ENCODE data around the gene CCDC150. TPM values are rescaled to one million over a fixed set of nuclear protein-coding genes. Genes with fewer than 3 reads are reported as not detected.
A peak's percentile ranks its signal among the peaks of the same experiment; 100 is the strongest.

The CCDC150 gene
- total RNA-seq, 1 experiment from 2014 or later, result 29.2 TPM

DNA sequence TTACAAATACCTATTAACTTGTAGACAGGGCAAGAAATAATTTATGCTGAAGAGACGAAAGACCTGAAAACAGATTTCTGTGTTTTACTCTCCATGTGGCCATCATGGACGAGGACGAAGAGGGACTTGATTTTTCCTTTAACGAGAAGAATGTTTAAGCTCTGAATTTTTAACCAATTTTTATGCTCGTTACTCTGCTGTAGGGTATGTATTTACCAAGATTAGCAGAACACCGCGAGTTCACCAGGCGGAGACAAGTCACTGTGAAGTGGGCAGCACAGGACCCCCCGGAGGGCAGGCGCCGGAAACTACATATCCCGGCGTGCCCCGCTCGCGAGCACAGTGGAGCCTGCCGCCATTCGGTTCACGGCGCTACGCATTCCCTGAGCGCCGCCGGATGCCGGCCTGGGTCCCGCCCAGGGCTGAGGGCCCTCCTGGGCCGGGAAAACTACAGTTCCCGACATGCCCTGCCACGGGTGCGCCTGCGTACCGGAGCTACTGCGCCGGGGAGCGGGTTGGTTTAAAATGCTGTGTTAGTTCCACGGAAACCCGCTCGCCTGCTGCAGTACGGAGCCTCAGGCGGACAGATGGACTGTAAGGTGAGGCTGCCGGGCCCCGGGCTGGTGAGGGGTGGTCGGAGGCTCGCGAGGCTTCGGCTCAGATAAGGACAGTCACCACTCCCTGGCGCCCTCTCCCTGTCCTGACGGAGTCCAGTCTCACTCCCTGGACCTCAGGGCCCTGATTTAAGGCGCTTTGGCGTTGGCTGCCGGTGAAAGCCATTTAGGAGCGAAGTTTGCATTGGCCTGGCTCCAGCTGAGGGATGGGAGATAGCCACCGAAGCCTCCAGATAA, at the start of gene CCDC150 (continued):
- TF ChIP-seq SIN3A (IDR thresholded peaks at IDR 0.05; ENCODE audit: low read depth), result peak; percentile 93
- TF ChIP-seq EGR1 (IDR thresholded peaks at IDR 0.05; ENCODE audit: low read depth), result 0 out of 2 replicates have a peak, but pooled peaks have one; percentile 16
- peak; percentile 88 for TF ChIP-seq POLR2AphosphoS5 (IDR thresholded peaks at IDR 0.05; ENCODE audit: low read depth, low read length)
- TF ChIP-seq ZFX (IDR thresholded peaks at IDR 0.05), result peak; percentile 41; the same call in 1 of the 2 replicates

DNA sequence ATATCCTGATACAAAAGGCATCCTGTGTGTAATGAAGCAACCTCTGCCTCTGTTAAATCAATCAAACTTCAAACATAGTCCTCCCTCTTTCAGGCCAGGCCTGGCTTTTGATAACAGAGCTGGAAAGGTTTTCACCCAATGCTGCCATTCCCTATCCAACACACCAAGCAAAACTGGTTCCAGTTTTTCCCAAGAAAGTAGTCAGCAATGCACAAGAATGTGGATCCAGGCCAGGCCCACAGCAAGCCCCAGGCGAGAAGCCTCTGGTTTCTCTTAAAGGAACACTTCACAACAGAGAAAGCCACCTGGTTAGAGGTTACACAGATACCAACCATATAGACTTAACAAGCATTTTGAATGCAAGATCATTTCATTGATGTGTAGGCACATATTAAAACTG, 49.2 kb upstream of the CCDC150 start:
- no peaks in the 10 kb centered on the region for H3K36me3 ChIP-seq (ENCODE audit: control insufficient read depth in 1 of 2, insufficient read depth in 2 of 2, low read length in 2 of 2)
- ATAC-seq, result no peak
- H3K4me1 ChIP-seq (ENCODE audit: control insufficient read depth in 1 of 2, insufficient read depth in 2 of 2, low read length in 2 of 2), result peaks cover 5 to 29% of the 10 kb centered on the region in 2 experiments; a peak in 3 of 4 replicates
- H3K9me2 ChIP-seq (ENCODE audit: insufficient read depth), result no peaks in the 10 kb centered on the region
- no peaks in the 10 kb centered on the region for H3K27me3 ChIP-seq (ENCODE audit: insufficient read depth, low read length)
- H3K4me2 ChIP-seq (ENCODE audit: low read length), result no peak overlapping the region
- no peak overlapping the region for H3K9ac ChIP-seq (ENCODE audit: low read length)
- BruUV-seq (replicated peaks), result no TSS peak
- no peaks in the 10 kb centered on the region for H3K9me3 ChIP-seq (ENCODE audit: control insufficient read depth in 1 of 2, insufficient read depth in 1 of 2, low read depth in 1 of 2, low read length in 2 of 2)
- ChIA-PET RAD21 (ENCODE audit: low non-redundant PET in 1 of 2, low total read pairs in 2 of 2, uncharacterized antibody in 2 of 2, unreplicated experiment in 2 of 2) (no interaction called here), POLR2A (no interaction called here), CTCF (no interaction called here)
- DNase-seq (ENCODE audit: low read depth, low spot score), result no peak
- no peaks in the 10 kb centered on the region for H4K20me1 ChIP-seq (ENCODE audit: insufficient read depth)
- H3K79me2 ChIP-seq (ENCODE audit: insufficient read depth, low read length), result no peaks in the 10 kb centered on the region
- H3K27ac ChIP-seq (ENCODE audit: low read depth, low read length), result no peak overlapping the region
- intact Hi-C loops (cut with micrococcal nuclease), result no loop called here
- no peak overlapping the region for H3K4me3 ChIP-seq (replicated peaks in 1 of 2; ENCODE audit: low read depth in 1 of 2, low read length in 2 of 2)
- H2AFZ ChIP-seq (ENCODE audit: low read depth, low read length, poor library complexity, severe bottlenecking), result no peak overlapping the region
- TF ChIP-seq SRF (IDR thresholded peaks at IDR 0.05; ENCODE audit: low read depth) (no peak), JUND (IDR thresholded peaks at IDR 0.05) (no peak), POLR2A (IDR thresholded peaks at IDR 0.05; ENCODE audit: borderline replicate concordance, extremely low read depth, insufficient read depth, insufficient read length) (no peak), SIN3A (IDR thresholded peaks at IDR 0.05; ENCODE audit: low read depth) (no peak), SP1 (IDR thresholded peaks at IDR 0.05; ENCODE audit: low read depth) (no peak), EZH2phosphoT487 (IDR thresholded peaks at IDR 0.05; ENCODE audit: borderline replicate concordance) (no peak), ZFX (IDR thresholded peaks at IDR 0.05) (no peak), YY1 (IDR thresholded peaks at IDR 0.05; ENCODE audit: extremely low read depth, insufficient replicate concordance, low read depth, low read length) (no peak), ZNF274 (IDR thresholded peaks at IDR 0.05; ENCODE audit: low read depth, low read length) (no peak), TCF7L2 (IDR thresholded peaks at IDR 0.05; ENCODE audit: borderline replicate concordance, extremely low read depth, insufficient read depth, insufficient read length) (no peak), EZH2 (IDR thresholded peaks at IDR 0.05) (no peak), ELF1 (IDR thresholded peaks at IDR 0.05; ENCODE audit: borderline replicate concordance, low read depth) (no peak)
- TF ChIP-seq, protein P1, sequence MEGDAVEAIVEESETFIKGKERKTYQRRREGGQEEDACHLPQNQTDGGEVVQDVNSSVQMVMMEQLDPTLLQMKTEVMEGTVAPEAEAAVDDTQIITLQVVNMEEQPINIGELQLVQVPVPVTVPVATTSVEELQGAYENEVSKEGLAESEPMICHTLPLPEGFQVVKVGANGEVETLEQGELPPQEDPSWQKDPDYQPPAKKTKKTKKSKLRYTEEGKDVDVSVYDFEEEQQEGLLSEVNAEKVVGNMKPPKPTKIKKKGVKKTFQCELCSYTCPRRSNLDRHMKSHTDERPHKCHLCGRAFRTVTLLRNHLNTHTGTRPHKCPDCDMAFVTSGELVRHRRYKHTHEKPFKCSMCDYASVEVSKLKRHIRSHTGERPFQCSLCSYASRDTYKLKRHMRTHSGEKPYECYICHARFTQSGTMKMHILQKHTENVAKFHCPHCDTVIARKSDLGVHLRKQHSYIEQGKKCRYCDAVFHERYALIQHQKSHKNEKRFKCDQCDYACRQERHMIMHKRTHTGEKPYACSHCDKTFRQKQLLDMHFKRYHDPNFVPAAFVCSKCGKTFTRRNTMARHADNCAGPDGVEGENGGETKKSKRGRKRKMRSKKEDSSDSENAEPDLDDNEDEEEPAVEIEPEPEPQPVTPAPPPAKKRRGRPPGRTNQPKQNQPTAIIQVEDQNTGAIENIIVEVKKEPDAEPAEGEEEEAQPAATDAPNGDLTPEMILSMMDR (IDR thresholded peaks at IDR 0.05 in 2 of 3, conservative IDR thresholded peaks at IDR 0.05 in 1 of 3; ENCODE audit: borderline replicate concordance in 1 of 3, insufficient read depth in 1 of 3, low read depth in 2 of 3, low read length in 2 of 3), result no peak
- TF ChIP-seq, protein P2, sequence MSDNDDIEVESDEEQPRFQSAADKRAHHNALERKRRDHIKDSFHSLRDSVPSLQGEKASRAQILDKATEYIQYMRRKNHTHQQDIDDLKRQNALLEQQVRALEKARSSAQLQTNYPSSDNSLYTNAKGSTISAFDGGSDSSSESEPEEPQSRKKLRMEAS (IDR thresholded peaks at IDR 0.05), result no peak
- TF ChIP-seq, protein P3, sequence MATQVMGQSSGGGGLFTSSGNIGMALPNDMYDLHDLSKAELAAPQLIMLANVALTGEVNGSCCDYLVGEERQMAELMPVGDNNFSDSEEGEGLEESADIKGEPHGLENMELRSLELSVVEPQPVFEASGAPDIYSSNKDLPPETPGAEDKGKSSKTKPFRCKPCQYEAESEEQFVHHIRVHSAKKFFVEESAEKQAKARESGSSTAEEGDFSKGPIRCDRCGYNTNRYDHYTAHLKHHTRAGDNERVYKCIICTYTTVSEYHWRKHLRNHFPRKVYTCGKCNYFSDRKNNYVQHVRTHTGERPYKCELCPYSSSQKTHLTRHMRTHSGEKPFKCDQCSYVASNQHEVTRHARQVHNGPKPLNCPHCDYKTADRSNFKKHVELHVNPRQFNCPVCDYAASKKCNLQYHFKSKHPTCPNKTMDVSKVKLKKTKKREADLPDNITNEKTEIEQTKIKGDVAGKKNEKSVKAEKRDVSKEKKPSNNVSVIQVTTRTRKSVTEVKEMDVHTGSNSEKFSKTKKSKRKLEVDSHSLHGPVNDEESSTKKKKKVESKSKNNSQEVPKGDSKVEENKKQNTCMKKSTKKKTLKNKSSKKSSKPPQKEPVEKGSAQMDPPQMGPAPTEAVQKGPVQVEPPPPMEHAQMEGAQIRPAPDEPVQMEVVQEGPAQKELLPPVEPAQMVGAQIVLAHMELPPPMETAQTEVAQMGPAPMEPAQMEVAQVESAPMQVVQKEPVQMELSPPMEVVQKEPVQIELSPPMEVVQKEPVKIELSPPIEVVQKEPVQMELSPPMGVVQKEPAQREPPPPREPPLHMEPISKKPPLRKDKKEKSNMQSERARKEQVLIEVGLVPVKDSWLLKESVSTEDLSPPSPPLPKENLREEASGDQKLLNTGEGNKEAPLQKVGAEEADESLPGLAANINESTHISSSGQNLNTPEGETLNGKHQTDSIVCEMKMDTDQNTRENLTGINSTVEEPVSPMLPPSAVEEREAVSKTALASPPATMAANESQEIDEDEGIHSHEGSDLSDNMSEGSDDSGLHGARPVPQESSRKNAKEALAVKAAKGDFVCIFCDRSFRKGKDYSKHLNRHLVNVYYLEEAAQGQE (IDR thresholded peaks at IDR 0.05; ENCODE audit: low read depth), result no peak
